GM18498 (cell line): ENCODE results near the gene ADAMTS2.

Experiments used
- ATAC-seq: cut with Tn5 transposase; IDR thresholded peaks from one replicate; pipeline ENCODE4 v1.9.1; 2021; ENCODE audit warnings: mild to moderate bottlenecking, moderate library complexity; ENCODE audit not compliant: unreplicated experiment

ADAMTS2 gene

GRCh38 chr5:179269781-179270543 lies 75.3 kb downstream of the ADAMTS2 start:
- no peak for ATAC-seq

- no peak for ATAC-seq
Measured at GRCh38 chr5:179268966-179269693, 76.1 kb downstream of the ADAMTS2 start.

GRCh38 chr5:179268399-179268952 lies 76.8 kb downstream of the ADAMTS2 start:
- ATAC-seq = no peak

- ATAC-seq = no peak
Measured at GRCh38 chr5:179267671-179268083, 77.6 kb downstream of the ADAMTS2 start.

GRCh38 chr5:179267071-179267670 lies 78.1 kb downstream of the ADAMTS2 start:
- no peak for ATAC-seq

- no peak for ATAC-seq
Measured at GRCh38 chr5:179266291-179267070, 78.8 kb downstream of the ADAMTS2 start.

- ATAC-seq = no peak
Measured at GRCh38 chr5:179265514-179266290, 79.6 kb downstream of the ADAMTS2 start.

GRCh38 chr5:179264783-179265513 lies 80.3 kb downstream of the ADAMTS2 start:
- ATAC-seq = no peak

- no peak for ATAC-seq
Measured at GRCh38 chr5:179264053-179264782, 81.0 kb downstream of the ADAMTS2 start.

GRCh38 chr5:179263391-179264052 lies 81.7 kb downstream of the ADAMTS2 start:
- ATAC-seq = no peak

GRCh38 chr5:179262126-179262920 lies 82.9 kb downstream of the ADAMTS2 start:
- ATAC-seq = no peak

GRCh38 chr5:179261301-179262125 lies 83.7 kb downstream of the ADAMTS2 start:
- ATAC-seq = no peak

- ATAC-seq = no peak
Measured at GRCh38 chr5:179260324-179261070, 84.8 kb downstream of the ADAMTS2 start.

GRCh38 chr5:179259731-179260323 lies 85.4 kb downstream of the ADAMTS2 start:
- no peak for ATAC-seq
